H9 (cell line): Measurements from ENCODE around the gene ICAM4. TPM values are rescaled to one million over a fixed set of nuclear protein-coding genes. Genes with fewer than 3 reads are reported as not detected.
A peak's percentile ranks its signal among the peaks of the same experiment; 100 is the strongest.

ENCODE experiments used
- DNase-seq: peaks from one replicate; pipeline ENCODE4 v3.0.0-alpha.2; 2017
- H2AFZ ChIP-seq: one replicate; pipeline ENCODE4 v1.6.1; 2013; ENCODE audit warnings: mild to moderate bottlenecking, low read length, control low read depth, moderate library complexity
- H2AK5ac ChIP-seq: 2 replicates; pipeline ENCODE4 v1.6.1; 2013; ENCODE audit warnings: low read length, control low read depth, mixed read lengths; ENCODE audit not compliant: insufficient read length
- H2BK120ac ChIP-seq: one replicate; pipeline ENCODE4 v1.6.1; 2013; ENCODE audit warnings: low read depth, mild to moderate bottlenecking, low read length, control low read depth, inconsistent platforms; ENCODE audit not compliant: poor library complexity, severe bottlenecking
- H2BK12ac ChIP-seq: 2 replicates; pipeline ENCODE4 v1.6.1; 2013; ENCODE audit warnings: low read length, control low read depth, mixed read lengths, low read depth; ENCODE audit not compliant: insufficient read length
- H2BK15ac ChIP-seq: 2 replicates; pipeline ENCODE4 v1.6.1; 2013; ENCODE audit warnings: low read depth, low read length, control low read depth
- H2BK20ac ChIP-seq: one replicate; pipeline ENCODE4 v1.6.1; 2013; ENCODE audit warnings: low read depth, mild to moderate bottlenecking, low read length, control low read depth, inconsistent platforms; ENCODE audit not compliant: poor library complexity, severe bottlenecking
- H2BK5ac ChIP-seq: 2 replicates; pipeline ENCODE4 v1.6.1; 2013; ENCODE audit warnings: low read length, control low read depth, mixed read lengths; ENCODE audit not compliant: insufficient read length
- H3K14ac ChIP-seq: 2 replicates; pipeline ENCODE4 v1.6.1; 2013; ENCODE audit warnings: low read length, control low read depth; ENCODE audit not compliant: insufficient read depth
- H3K18ac ChIP-seq: 2 replicates; pipeline ENCODE4 v1.6.1; 2013; ENCODE audit warnings: low read depth, mild to moderate bottlenecking, mixed read lengths, low read length, control low read depth; ENCODE audit not compliant: insufficient read length
- H3K23ac ChIP-seq: 2 replicates; pipeline ENCODE4 v1.6.1; 2013; ENCODE audit warnings: low read length, control low read depth, mixed read lengths, low read depth; ENCODE audit not compliant: insufficient read length
- H3K23me2 ChIP-seq: 2 replicates; pipeline ENCODE4 v1.6.1; 2013; ENCODE audit warnings: low read depth, mild to moderate bottlenecking, mixed read lengths, low read length, control low read depth; ENCODE audit not compliant: insufficient read length, poor library complexity, severe bottlenecking
- H3K27ac ChIP-seq: 2 replicates; pipeline ENCODE4 v1.5.1; 2013; ENCODE audit warnings: low read length, control low read depth, mixed read lengths, low read depth; ENCODE audit not compliant: insufficient read length
- H3K27me3 ChIP-seq: 2 replicates; pipeline ENCODE4 v1.6.1; 2013; ENCODE audit warnings: low read length, control low read depth, inconsistent platforms; ENCODE audit not compliant: insufficient read depth
- H3K4ac ChIP-seq: 2 replicates; pipeline ENCODE4 v1.6.1; 2013; ENCODE audit warnings: low read depth, mild to moderate bottlenecking, control low read depth, inconsistent platforms, low read length, moderate library complexity
- H3K4me1 ChIP-seq: 2 replicates; pipeline ENCODE4 v1.6.1; 2013; ENCODE audit warnings: low read length, control low read depth, inconsistent platforms; ENCODE audit not compliant: insufficient read depth
- H3K4me2 ChIP-seq: 2 replicates; pipeline ENCODE4 v1.6.1; 2013; ENCODE audit warnings: low read length, control low read depth, mixed read lengths; ENCODE audit not compliant: insufficient read length, insufficient read depth
- H3K56ac ChIP-seq: 2 replicates; pipeline ENCODE4 v1.6.1; 2013; ENCODE audit warnings: low read depth, mild to moderate bottlenecking, mixed read lengths, low read length, control low read depth; ENCODE audit not compliant: insufficient read length
- H3K79me1 ChIP-seq: 2 replicates; pipeline ENCODE4 v1.6.1; 2013; ENCODE audit warnings: low read depth, mild to moderate bottlenecking, moderate library complexity, low read length, control low read depth, inconsistent platforms; ENCODE audit not compliant: insufficient read depth, poor library complexity, severe bottlenecking
- H3K79me2 ChIP-seq: 2 replicates; pipeline ENCODE4 v1.6.1; 2013; ENCODE audit warnings: low read length, control low read depth, inconsistent platforms; ENCODE audit not compliant: insufficient read depth
- H3K9ac ChIP-seq: 2 replicates; pipeline ENCODE4 v1.6.1; 2013; ENCODE audit warnings: low read length, control low read depth, mixed read lengths; ENCODE audit not compliant: insufficient read length; ENCODE audit errors: extremely low read depth
- H3K9me3 ChIP-seq: one replicate; pipeline ENCODE4 v1.6.1; 2013; ENCODE audit warnings: low read depth, low read length, inconsistent platforms; ENCODE audit not compliant: control insufficient read depth
- H3T11ph ChIP-seq: one replicate; pipeline ENCODE4 v1.6.1; 2013; ENCODE audit warnings: mild to moderate bottlenecking, low read length, control low read depth, inconsistent platforms
- H4K20me1 ChIP-seq: one replicate; pipeline ENCODE4 v1.6.1; 2013; ENCODE audit not compliant: control insufficient read depth, insufficient read length, insufficient read depth
- H4K5ac ChIP-seq: 2 replicates; pipeline ENCODE4 v1.6.1; 2013; ENCODE audit warnings: low read depth, mild to moderate bottlenecking, mixed read lengths, low read length, control low read depth; ENCODE audit not compliant: insufficient read length
- H4K8ac ChIP-seq: replicated peaks from 2 replicates; pipeline ENCODE4 v1.6.1; 2013; ENCODE audit warnings: low read length, control low read depth, mixed read lengths, low read depth; ENCODE audit not compliant: insufficient read length
- H4K91ac ChIP-seq: 2 replicates; pipeline ENCODE4 v1.6.1; 2013; ENCODE audit warnings: low read depth, mild to moderate bottlenecking, moderate library complexity, mixed read lengths, low read length, control low read depth; ENCODE audit not compliant: insufficient read length
- H3K27ac Mint-ChIP-seq, 3 experiments: 2 replicates in 2 of 3; 3 replicates in 1 of 3; pipeline ENCODE4 v1.8.0; 2020 to 2021; ENCODE audit warnings: mixed read lengths in 3 of 3, mild to moderate bottlenecking in 1 of 3, moderate library complexity in 1 of 3
- H3K27me3 Mint-ChIP-seq: 2 replicates; pipeline ENCODE4 v1.8.0; 2021; ENCODE audit warnings: low read depth, mild to moderate bottlenecking, moderate library complexity, mixed read lengths
- H3K36me3 Mint-ChIP-seq, 3 experiments: 2 replicates in 2 of 3; 3 replicates in 1 of 3; pipeline ENCODE4 v1.8.0; 2020 to 2021; ENCODE audit warnings: low read depth in 3 of 3, mixed read lengths in 3 of 3; ENCODE audit not compliant: insufficient read depth in 1 of 3
- H3K4me1 Mint-ChIP-seq, 2 experiments: 2 replicates each; pipeline ENCODE4 v1.8.0; 2020; ENCODE audit warnings: mixed read lengths in 2 of 2
- H3K4me3 Mint-ChIP-seq, 2 experiments: 2 replicates in 1 of 2; 3 replicates in 1 of 2; pipeline ENCODE4 v1.8.0; 2020 to 2021; ENCODE audit warnings: mild to moderate bottlenecking in 2 of 2, mixed read lengths in 2 of 2, moderate library complexity in 1 of 2
- H3K9me3 Mint-ChIP-seq, 2 experiments: 2 replicates in 1 of 2; 3 replicates in 1 of 2; pipeline ENCODE4 v1.8.0; 2020; ENCODE audit warnings: mild to moderate bottlenecking in 2 of 2, mixed read lengths in 2 of 2, moderate library complexity in 1 of 2
- WGBS: extraction: QIAGEN DNeasy Blood & Tissue Kit; methylation state at CpG from one replicate; pipeline ENCODE4 v1.1.7; 2013; ENCODE audit warnings: missing lambda C conversion rate, low lambda C conversion rate, mixed read lengths; ENCODE audit not compliant: insufficient read length; ENCODE audit errors: extremely low coverage; 5-methylcytosine and 5-hydroxymethylcytosine counted together
- total RNA-seq: library from RNA; stranded (reverse); gene quantifications from 2 replicates; pipeline ENCODE4 v1.2.1, GENCODE V29; 2021
- TF ChIP-seq, protein P1 (sequence below): fragments of 200-600 bp; sonication (generic); conservative IDR thresholded peaks from 3 replicates; pipeline ENCODE4 v1.8.0; 2021; ENCODE audit warnings: antibody characterized with exemption, mild to moderate bottlenecking

Gene ICAM4
- total RNA-seq, 1 experiment from 2014 or later = 1.1 TPM

DNA sequence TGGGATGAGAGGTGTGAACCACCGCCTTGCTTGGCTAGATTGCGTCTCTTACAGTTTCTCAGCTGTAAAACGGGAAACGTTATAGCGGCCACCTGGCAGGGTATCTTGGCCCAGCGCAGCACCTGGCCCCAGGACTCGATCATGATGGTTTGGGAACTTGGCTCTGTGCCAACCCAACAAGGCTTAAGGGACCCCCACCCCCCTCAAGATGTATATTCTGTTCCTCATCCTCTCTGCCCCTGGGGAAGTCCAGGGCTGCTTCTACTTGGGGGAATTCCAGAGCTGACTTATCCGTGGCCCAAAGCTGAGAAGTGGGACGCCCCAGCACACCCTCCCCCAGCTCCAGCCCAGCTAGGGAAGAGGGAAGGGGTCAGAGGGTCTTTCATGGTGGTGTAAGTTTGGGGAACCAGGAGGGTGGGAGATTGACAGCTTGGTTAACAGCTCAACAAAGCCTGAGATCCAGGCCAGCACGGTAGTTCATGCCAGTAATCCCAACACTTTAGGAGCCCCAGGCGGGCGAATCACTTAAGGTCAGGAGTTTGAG, 15.1 kb upstream of the ICAM4 start:
- Histone ChIP-seq H3K9ac (no peak overlapping the region), H4K20me1 (no peaks in the 10 kb centered on the region), H2AFZ (no peak overlapping the region), H4K8ac (no peak overlapping the region), H2BK15ac (no peak overlapping the region), H3K79me1 (no peaks in the 10 kb centered on the region), H3K18ac (no peak overlapping the region), H4K5ac (no peak overlapping the region), H3K79me2 (no peaks in the 10 kb centered on the region), H3K4me2 (peak overlapping the region; percentile 64), H2AK5ac (no peak overlapping the region), H3K27ac (no peak overlapping the region), H3K56ac (no peak overlapping the region), H3K23me2 (peaks cover 6% of the 10 kb centered on the region), H3T11ph (no peak overlapping the region), H2BK20ac (no peak overlapping the region), H3K4me1 (no peaks in the 10 kb centered on the region), H3K27me3 (peaks cover 9% of the 10 kb centered on the region; the same call in 1 of the 2 replicates), H3K9me3 (no peaks in the 10 kb centered on the region), H4K91ac (no peak overlapping the region), H2BK120ac (no peak overlapping the region), H3K4ac (no peak overlapping the region), H3K14ac (no peak overlapping the region), H2BK12ac (no peak overlapping the region), H3K23ac (no peak overlapping the region), H2BK5ac (no peak overlapping the region)
- Mint-ChIP-seq H3K4me3 (peak overlapping the region; percentile 52 to 74; a peak in 4 of 5 replicates), H3K9me3 (no peaks in the 10 kb centered on the region), H3K36me3 (no peaks in the 10 kb centered on the region; a peak in 1 of 7 replicates), H3K27ac (no peak overlapping the region), H3K27me3 (peaks cover 73% of the 10 kb centered on the region), H3K4me1 (0 out of 4 replicates have a peak, but pooled peaks cover 0 to 6% of the 10 kb centered on the region in 2 experiments)
- WGBS = no CpG with 5 or more reads among the region's 12 CpGs
- DNase-seq = no peak
- TF ChIP-seq, protein P1, sequence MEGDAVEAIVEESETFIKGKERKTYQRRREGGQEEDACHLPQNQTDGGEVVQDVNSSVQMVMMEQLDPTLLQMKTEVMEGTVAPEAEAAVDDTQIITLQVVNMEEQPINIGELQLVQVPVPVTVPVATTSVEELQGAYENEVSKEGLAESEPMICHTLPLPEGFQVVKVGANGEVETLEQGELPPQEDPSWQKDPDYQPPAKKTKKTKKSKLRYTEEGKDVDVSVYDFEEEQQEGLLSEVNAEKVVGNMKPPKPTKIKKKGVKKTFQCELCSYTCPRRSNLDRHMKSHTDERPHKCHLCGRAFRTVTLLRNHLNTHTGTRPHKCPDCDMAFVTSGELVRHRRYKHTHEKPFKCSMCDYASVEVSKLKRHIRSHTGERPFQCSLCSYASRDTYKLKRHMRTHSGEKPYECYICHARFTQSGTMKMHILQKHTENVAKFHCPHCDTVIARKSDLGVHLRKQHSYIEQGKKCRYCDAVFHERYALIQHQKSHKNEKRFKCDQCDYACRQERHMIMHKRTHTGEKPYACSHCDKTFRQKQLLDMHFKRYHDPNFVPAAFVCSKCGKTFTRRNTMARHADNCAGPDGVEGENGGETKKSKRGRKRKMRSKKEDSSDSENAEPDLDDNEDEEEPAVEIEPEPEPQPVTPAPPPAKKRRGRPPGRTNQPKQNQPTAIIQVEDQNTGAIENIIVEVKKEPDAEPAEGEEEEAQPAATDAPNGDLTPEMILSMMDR = no peak
